Measurements from ENCODE around the gene JAK1. TPM values are rescaled to one million over a fixed set of nuclear protein-coding genes. Genes with fewer than 3 reads are reported as not detected.

The JAK1 gene
- total RNA-seq, 1 donor from 2014 or later: 116 TPM

DNA sequence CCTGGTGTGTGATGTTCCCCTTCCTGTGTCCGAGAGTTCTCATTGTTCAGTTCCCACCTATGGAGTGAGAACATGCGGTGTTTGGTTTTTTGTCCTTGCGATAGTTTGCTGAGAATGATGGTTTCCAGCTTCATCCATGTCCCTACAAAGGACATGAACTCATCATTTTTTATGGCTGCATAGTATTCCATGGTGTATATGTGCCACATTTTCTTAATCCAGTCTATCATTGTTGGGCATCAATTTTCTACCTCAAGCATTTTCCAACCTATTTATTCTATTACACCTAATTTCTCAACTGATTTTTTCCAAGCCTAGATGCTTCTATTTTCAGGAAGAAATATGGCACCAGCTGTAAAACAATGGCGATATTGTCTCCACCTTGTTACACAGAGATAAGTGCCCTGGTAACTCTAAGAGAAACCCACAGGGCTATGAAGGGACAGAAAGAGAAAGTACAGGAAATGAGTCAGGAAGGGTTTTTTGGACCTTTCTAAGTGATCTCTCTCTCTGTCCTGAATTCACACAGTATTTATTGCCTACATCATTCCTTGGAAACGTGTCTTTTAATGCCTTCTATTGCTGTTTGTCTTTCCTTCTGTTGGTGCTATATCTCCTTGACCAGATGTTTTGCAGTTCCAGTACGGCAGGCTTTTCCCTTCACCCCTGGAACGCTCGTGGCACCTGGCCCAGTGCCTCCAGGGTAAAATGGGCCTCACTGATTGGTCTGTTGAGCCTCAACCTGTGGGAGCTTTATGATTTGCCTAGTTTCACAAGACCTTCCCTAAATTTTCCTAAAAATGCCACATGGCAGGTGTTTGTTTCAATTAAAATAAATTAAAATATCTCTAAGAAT lies 14.6 kb upstream of the JAK1 start:
- peak; percentile 26 for DNase-seq (ENCODE audit: low spot score)

DNA sequence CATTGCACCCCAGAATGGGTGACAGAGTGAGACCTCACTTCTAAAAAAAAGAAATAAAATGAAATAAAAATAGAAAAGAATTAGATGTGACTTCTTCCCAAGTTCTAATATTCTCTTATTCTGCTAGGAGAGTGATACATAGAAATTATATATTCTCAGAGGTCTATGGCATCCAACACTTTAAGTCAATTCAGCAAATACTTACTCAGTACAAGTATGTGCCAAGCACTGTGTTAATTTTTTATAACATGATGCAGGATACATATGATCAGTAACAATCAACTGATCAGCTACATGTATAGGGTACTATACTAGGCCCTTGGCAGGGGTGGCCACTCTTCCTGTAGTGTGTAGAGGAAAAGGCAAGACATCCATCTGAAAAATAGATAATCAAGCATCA lies 13.0 kb upstream of the JAK1 start:
- DNase-seq (ENCODE audit: low spot score): no peak

DNA sequence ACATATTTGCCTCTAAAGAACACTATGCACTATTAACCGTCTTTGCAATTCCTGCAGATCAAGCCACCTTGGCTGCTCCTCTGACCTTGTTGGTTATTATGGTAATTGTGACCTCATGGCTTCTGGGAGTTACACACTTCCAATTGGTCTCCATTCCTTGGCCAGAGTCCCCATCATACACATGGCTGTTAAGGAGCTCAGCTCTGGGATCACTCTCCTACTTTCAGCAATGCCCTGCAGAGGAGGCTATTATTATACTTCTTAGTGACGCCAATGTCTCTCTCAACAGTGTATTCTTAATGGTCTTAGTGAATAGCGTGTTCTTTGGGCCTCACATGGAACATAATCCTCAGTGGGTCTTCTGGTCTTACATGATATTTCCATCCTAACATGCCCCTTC lies 10.0 kb upstream of the JAK1 start:
- no peak for DNase-seq (ENCODE audit: low spot score)

DNA sequence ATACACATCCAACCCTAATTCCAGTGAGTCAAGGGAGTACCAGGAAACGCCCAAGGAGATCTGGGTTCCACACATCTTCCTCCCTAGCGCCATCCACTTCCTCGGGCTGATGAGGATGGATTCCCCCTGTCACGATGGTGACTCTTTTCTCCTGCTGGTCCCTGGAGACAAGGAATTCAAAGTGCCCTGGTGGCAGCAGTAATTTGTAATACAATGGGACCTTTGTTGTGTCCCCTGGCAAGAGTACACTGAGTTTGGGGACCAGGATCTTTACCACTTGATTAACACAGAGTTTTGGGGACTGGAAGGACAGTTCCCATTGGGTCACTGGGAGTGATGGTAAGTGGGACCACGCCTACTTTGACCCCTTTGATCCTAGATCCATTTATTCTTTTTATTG lies 9.4 kb upstream of the JAK1 start:
- no peak for DNase-seq (ENCODE audit: low spot score)

DNA sequence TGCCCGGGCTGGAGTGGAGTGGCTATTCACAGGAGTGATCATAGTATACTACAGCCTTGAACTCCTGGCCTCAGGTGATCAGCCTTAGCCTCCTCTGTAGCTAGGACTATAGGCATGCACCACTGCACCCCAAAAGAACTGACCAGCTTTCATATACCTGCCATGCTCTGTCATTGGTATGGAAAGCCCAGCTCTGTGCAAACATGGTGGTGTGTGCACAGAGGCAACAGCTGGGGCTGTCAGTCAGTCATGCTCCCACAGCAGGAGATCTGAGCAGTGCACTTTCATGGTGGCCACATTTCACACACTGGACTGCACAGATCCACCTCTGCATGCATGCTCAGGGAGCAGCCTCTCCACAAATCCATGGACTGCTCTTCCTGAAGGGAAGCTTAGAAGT lies 8.8 kb upstream of the JAK1 start:
- peak; percentile 19 for DNase-seq (ENCODE audit: low spot score)

DNA sequence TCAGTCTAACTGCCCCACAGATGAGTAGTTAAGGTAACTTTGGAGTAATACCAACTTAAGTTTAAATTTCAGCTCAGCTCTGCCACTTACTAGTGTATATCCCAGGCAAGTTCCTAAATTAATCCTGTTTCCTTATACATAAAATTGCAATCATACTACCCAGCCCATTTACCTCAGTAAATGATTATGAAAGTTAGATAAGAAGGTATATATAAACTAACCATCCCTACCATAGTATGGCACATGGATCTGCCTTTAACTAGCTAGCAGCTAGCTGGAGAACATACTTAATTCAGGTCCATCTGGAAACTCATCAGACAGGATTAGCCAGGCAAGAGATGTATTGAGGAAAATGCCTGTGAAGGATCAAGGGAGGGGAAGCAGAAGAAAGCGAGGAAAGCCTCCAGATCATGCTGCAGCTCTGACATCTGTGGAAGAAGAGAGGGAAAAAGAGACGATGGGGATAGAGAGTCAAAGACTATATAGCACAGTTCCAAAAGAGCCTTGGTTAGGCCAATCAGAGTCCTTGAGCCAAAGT lies 8.0 kb upstream of the JAK1 start:
- DNase-seq (ENCODE audit: low spot score): no peak

DNA sequence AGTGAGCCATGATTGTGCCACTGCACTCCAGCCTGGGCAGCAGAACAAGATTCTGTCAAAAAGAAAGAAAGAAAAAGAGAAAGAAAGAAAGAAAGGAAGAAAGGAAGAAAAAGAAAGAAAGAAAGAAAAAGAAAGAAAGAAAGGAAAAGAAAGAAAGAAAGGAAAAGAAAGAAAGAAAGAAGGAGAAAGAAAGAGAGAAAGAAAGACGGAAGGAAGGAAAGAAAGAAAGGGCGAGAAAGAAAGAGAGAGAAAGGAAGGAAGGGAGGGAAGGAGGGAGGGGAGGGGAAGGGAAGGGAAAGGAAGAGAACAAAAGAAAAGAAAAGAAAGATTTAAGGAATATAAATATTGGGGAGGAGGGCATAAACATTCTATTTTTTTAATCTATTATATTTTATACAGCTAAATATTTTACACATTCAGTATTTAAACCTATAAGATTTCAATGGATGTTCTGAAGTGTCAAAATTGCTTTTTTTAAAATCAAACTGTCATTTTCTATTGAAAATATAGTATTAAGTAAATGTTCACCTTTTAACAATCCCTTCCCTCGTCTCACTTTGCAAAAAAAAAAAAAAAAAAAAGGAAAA lies 6.8 kb upstream of the JAK1 start:
- no peak for DNase-seq (ENCODE audit: low spot score)

DNA sequence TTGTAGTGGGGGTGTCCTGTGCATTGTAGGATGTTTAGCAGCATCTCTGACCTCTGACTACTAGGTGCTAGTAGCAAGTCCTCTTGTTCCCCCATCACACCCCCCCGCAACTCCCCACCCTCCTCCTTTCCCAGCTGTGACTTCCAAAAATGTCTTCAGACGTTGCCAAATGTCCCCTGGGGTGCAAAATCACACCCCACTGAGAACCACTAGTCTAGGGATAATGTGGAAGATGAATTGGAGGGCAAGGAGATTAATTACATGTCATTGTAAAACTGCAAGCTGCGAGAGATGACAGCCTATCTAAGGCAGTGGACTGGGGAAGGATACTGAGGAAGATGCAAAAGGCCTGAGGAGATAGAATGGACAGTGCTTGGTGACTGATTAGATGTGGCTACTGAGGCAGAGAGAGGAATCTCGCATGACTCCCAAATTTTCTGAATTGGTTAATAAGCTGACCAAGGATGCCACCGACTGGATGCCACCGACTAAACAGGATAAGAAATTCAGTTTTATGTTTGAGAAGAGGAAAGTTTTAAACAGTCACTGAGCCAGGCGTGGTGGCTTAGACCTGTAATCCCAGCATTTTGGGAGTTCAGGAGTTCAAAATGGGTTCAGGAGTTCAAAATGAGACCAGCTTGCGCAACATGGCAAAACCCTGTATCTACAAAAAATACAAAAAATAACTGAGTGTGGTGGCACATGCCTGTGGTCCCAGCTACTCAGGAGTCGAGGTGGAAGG lies 3.1 kb upstream of the JAK1 start:
- DNase-seq (ENCODE audit: low spot score): peak; percentile 25

DNA sequence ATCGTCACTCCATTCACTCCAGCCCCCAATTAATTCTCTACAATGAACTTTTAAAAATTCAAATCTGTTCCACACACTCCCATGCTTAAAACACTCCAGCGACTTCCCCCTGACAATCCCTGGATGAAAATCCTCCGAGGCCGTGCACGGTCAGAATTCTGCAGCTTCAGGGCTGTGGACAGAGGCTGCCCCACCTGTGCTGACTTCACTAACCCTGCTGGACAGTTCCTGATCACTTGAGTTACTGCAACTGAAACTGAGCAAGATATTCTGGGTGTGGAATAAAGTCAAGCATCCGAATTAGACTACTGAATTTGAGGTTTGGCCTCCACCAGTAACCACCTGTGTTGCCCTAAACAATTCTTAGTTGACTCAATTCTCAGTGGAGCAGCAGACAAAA lies 1.0 kb upstream of the JAK1 start:
- no peak for DNase-seq (ENCODE audit: low spot score)

DNA sequence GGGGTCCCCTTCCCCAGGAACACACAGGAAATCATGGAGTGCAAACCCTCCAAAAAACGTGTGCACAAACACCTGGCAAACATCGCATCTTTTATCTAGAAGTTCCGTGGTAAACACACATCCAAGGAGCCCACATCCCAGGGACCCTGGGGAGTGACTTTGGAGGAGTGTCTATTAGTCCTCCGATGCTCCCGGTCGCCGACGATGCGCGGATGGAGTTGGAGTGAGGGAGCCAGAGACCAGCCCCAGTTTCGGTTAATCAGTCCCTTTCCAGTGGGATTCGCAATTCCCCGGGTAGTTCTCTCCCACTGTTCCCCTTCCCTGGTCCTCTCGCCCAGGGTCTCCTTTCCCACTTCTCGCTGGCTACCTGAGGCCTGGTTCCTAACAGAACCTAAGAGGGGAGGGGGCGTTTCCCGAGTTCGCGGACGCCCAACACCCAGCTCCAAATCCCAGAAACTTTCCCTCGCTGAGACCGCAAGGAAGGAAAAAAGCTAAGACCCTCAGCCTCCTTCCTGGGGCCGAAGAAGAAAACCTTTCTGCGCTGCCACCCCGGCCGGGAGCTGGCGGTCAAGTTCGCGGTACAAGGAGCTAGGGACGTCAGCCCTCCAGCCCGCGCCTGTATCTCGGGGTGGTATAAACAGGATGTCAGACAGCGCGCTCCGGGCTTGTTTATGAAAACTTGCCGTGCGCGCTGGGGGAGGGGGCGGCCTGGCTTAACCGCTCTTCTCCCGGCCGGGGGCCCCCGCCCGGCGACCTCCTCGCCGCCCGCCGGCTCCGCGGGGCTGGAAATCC lies 787 bp downstream of the JAK1 start:
- peak; percentile 75 for DNase-seq (ENCODE audit: low spot score)

DNA sequence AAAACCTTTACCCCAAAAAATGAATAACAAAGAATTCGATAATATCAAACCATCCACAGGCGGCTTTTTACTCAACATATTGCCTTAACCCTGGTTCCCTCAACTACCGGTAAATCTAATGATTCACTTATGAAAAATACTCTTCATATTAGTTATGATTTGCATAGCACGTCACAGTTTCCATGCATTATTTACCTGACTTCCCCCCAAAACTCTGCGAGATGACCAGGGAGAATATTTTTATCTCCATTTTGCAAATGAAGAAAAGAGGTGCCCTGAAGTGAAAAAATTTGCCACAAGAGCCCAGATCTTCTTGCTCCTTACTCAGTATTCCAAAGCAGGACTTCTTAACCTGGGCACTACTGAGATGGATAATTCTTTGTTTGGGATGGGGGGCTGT lies 2.9 kb downstream of the JAK1 start:
- no peak for DNase-seq (ENCODE audit: low spot score)

DNA sequence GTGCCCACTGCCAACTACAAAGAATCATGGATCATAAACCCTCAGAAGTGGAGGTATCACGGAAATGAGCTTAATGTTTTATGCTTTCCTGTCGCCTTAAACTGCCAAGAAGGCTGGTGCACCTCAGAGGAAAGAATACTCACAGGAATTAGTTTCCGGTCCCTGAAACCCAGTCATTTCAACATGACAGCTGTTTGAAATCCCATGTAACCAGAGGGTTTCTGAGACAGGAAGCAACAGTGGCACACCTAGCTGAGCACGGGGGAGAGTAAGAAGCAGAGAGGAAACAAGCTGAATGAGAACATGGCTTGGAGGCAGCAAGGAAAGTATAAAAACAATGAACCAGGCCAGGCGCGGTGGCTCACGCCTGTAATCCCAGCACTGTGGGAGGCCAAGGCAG lies 3.9 kb downstream of the JAK1 start:
- DNase-seq (ENCODE audit: low spot score): no peak

DNA sequence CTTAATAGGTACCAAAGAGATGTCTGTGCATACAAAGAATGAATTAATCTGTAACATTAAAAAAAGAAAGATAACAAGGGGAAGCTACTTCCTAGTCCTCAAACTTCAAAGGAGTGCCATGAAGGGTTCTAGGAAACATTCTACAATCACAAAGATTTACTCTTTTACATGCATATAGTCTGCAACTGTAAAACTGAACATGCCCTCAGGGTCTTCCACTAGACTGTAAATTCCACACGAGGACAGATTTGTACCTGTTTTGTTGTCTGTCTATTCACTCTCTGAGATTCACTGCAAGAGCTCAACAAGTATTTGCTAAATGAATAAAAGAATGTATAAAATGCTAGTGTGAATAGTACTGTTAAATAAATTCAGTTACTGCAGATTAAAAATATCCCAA lies 4.4 kb downstream of the JAK1 start:
- DNase-seq (ENCODE audit: low spot score): no peak

DNA sequence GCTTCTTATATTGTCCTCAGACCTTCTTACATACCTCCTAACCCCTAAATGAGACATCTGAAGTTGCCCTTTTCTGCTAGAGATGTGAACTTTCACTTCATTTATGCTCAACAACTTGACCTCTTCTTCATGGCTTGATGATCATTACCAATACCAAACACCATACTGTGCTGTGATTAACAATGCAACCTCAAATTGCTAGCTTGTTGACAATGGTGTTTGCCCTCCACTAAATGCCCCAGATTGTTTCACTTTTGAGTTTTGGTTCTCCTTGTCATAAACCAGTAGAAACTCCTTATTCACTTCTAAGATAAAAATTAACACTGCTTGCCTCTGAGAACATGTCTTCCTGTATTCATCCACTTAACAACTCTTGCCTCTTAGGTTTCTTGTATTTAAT lies 5.6 kb downstream of the JAK1 start:
- no peak for DNase-seq (ENCODE audit: low spot score)

DNA sequence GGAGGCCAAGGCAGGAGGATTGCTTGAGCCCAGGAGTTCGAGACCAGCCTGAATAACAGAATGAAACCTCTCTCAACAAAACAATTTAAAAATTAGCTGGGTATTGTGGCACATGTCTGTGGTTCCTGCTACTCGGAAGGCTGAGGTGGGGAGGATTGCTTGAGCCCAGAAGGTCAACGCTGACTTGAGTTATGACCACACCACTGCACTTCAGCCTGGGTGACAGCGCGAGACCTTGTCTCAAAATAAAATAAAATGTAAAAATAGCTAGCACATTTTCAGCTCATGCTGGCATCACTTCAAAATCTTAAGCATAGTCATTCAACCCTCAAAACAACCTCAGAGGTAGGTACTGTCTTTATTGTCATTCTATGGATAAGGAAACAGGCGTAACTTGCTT lies 6.4 kb downstream of the JAK1 start:
- no peak for DNase-seq (ENCODE audit: low spot score)

DNA sequence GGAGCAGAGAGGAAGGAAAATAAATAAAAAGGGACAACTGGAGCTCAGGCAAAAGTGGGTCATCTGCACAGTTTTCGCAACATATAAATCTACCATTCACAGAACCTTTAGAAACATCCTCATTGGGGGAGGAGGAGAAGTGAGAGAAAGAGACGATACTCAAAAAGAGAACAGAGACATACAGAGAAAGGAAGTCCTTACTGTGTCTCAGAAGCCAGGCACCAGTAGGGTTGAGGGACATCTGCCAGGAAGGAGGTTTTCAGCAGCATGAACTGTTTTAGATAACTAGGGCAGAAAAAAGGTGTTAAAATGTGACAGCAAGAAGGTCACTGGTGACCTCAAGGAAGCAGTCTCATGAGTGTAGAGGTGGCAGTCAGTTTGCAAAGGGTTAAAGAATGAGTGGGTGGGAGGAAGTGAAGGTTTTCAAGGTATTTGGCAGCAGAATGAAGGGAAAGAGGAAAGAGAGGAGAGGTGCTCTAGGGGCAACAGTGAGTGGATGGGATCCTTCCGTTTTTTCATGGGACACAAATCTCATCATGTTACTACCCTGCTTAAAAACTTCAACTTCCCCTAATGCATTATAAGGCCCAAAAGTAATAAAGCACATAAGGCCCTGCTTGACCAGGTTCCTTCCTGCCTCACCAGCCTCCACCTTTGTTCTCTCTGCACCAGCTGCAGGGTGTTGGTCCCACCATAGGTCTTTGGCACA lies 9.5 kb downstream of the JAK1 start:
- no peak for DNase-seq (ENCODE audit: low spot score)

DNA sequence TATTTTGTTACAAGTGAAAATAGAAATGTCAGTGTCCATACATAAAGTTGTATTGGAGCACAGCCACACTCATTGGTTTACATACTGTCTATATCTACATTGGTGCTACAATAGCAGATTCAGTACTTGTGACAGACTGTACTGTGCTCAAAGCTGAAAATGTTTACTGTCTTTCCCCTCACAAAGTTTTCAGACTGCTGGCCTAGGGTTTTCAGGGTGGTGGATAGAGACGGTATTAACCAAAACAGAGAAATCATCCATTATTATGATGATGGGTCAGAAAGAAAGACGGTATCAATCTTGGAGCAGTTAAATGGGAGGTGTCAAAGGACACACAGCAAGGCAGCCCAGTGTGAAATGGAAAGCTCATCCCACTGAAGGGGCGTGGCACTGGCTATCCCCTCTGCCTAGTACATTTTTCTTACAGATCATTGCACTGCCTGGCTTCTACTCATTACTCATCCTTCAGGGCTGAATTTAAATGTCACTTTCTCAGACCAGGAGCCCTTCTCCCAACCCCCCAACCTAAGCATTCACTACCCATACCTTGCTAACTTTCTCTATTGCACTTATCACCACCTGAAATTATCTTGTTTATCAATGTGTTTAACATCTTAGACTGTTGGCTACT lies 10.2 kb downstream of the JAK1 start:
- no peak for DNase-seq (ENCODE audit: low spot score)

DNA sequence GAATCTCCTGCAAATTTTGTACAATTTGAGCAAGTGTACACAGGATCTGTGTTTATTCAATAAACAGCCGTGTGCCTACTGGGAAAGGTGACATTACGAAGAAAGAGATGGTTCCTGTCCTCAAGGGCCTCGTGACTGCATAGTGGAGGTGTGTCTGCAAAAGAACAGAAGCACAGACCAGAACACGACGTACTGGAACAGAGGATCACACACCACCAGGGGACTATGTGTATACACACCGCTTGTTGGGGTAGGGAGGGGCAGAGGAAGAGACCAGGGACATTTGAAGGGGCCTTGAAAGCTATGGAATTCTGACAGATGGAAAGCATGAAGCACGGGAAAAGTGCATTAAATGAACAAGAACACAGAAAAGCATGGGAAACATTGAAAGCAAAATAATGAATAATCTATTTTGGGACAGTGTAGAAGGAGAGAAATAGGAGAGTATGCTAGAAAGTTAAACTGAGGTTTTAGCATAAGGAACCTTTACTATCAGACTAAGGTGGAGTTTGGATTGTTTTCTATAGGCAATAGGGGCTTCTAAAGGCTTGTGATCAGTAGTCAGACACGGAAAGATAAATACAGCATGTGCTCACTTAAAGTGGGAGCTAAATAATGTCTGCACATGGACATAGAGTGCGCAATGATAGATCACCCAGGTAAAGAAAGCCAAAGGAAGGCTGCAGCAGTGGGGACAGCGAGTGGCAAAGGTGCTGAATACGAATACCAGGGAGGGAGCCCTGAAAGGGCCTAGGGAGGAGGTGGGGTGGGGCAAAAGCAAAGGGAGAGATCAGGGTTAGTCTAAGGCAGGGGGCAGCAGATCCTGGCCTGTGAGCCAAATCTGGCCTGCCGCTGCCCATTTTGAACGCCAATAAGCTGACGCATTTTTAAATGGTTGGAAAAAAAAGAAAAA lies 11.0 kb downstream of the JAK1 start:
- DNase-seq (ENCODE audit: low spot score): no peak

DNA sequence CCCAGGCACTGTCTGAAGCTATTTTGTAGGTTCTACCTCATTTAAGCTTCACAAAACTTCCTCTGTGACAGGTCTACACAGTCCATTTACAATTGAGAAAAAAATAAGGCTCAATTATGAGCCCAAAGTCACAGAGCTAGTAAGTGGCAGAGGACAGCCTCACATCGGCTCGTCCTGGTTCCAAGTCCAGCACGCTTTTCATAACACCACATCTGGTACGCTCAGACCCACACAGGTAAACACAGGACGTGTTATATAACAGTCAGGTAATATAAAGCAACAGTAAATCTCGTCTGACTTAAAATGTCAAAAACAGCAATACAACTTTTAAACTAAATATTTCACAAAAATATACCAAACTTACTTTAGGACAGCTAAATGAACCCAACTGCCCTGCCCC lies 13.1 kb downstream of the JAK1 start:
- DNase-seq (ENCODE audit: low spot score): no peak
